Right lobe of liver (tissue), 4 donors: ENCODE measurements around the gene TNNT3.
"Not testable (repeated sequence)": the region's sequence is repeated elsewhere in the genome, so short reads cannot be mapped to it uniquely, and the experiment has no call there.

ENCODE experiments used
- CTCF ChIP-seq, 4 donors: fragments of 200-600 bp in 3 of 4; fragments of 450-650 bp in 1 of 4; IDR thresholded peaks; one replicate each; pipeline versions ENCODE4 v1.5.1 to v1.8.0; 2016 to 2022; ENCODE audit warnings: antibody characterized with exemption in 4 of 4, mild to moderate bottlenecking in 2 of 4
- POLR2A ChIP-seq: fragments of 450-650 bp; IDR thresholded peaks from one replicate; pipeline ENCODE4 v1.6.1; 2017; ENCODE audit warnings: antibody characterized with exemption, mild to moderate bottlenecking
- donor health status: DM: no; HTN: no; CAD: no.
- donor health status: DM: no; HTN: no; CAD: no.
- donor health status: DM: no; HTN: yes; CAD: no.

GRCh38 chr11:1875851-1876301 lies 43.6 kb upstream of the TNNT3 start:
- not testable (repeated sequence) for TF ChIP-seq CTCF (IDR thresholded peaks at IDR 0.05); POLR2A
